ENCODE results near the gene CAMKMT. TPM values are rescaled to one million over a fixed set of nuclear protein-coding genes. Genes with fewer than 3 reads are reported as not detected.

CAMKMT gene
- polyA plus RNA-seq, 3 donors, result 4.7 to 7.8 (median 7.0) TPM

GRCh38 chr2:44424211-44424610 is 62.5 kb downstream of the CAMKMT start:
- WGBS (ENCODE audit: insufficient coverage), result 80% methylated on average over 1 of the region's 9 CpGs
- no peak overlapping the region for H3K4me3 ChIP-seq (replicated peaks in 1 of 3; ENCODE audit: low read depth in 2 of 3, low read length in 3 of 3)
- H3K9me3 ChIP-seq (replicated peaks in 1 of 2; ENCODE audit: control insufficient read depth in 1 of 2, insufficient read depth in 1 of 2, low read length in 2 of 2), result no peaks in the 10 kb centered on the region
- intact Hi-C loops (cut with micrococcal nuclease), result no loop called here
- no peaks in the 10 kb centered on the region for H3K79me2 ChIP-seq (ENCODE audit: insufficient read depth, low read length)
- Mint-ChIP-seq H3K27me3 (ENCODE audit: low read depth in 3 of 3) (no peaks in the 10 kb centered on the region), H3K27ac (no peak overlapping the region), H3K4me1 (no peaks in the 10 kb centered on the region), H3K9me3 (peaks cover 0 to 10% (median 0%) of the 10 kb centered on the region in 7 donors), H3K36me3 (peaks cover 1 to 2% of the 10 kb centered on the region in 2 donors), H3K4me3 (no peak overlapping the region)
- H3K27me3 ChIP-seq (ENCODE audit: control insufficient read depth in 2 of 2, insufficient read depth in 2 of 2, low read length in 2 of 2), result no peaks in the 10 kb centered on the region
- no peak for TF ChIP-seq CTCF (IDR thresholded peaks at IDR 0.05)
- H3K9ac ChIP-seq (ENCODE audit: insufficient read depth, low read length, poor library complexity, severe bottlenecking), result no peak overlapping the region
- H3K36me3 ChIP-seq (replicated peaks in 1 of 2; ENCODE audit: control insufficient read depth in 1 of 2, insufficient read depth in 2 of 2, low read length in 2 of 2), result no peaks in the 10 kb centered on the region
- no peak overlapping the region for H3K27ac ChIP-seq (ENCODE audit: low read depth in 1 of 2, low read length in 2 of 2)
- no peak for DNase-seq
- H3K4me1 ChIP-seq (ENCODE audit: control insufficient read depth in 1 of 2, insufficient read depth in 2 of 2, low read length in 2 of 2), result no peaks in the 10 kb centered on the region
- no peak overlapping the region for H2AFZ ChIP-seq (ENCODE audit: insufficient read depth, low read depth, low read length, poor library complexity, severe bottlenecking)
- H4K20me1 ChIP-seq (ENCODE audit: insufficient read depth, low read length), result no peaks in the 10 kb centered on the region
- no peak overlapping the region for H3K4me2 ChIP-seq (replicated peaks; ENCODE audit: extremely low read depth, low read length, poor library complexity, severe bottlenecking)

GRCh38 chr2:44429034-44429433 is 67.3 kb downstream of the CAMKMT start:
- no peaks in the 10 kb centered on the region for H3K36me3 ChIP-seq (replicated peaks in 1 of 2; ENCODE audit: control insufficient read depth in 1 of 2, insufficient read depth in 2 of 2, low read length in 2 of 2)
- no peaks in the 10 kb centered on the region for H3K79me2 ChIP-seq (ENCODE audit: insufficient read depth, low read length)
- H4K20me1 ChIP-seq (ENCODE audit: insufficient read depth, low read length), result no peaks in the 10 kb centered on the region
- H3K4me2 ChIP-seq (replicated peaks; ENCODE audit: extremely low read depth, low read length, poor library complexity, severe bottlenecking), result no peak overlapping the region
- H3K9ac ChIP-seq (ENCODE audit: insufficient read depth, low read length, poor library complexity, severe bottlenecking), result no peak overlapping the region
- intact Hi-C loops (cut with micrococcal nuclease), result no loop called here
- H3K9me3 ChIP-seq (replicated peaks in 1 of 2; ENCODE audit: control insufficient read depth in 1 of 2, insufficient read depth in 1 of 2, low read length in 2 of 2), result no peaks in the 10 kb centered on the region
- DNase-seq, result no peak
- Mint-ChIP-seq H3K36me3 (peaks cover 0 to 1% of the 10 kb centered on the region in 2 donors), H3K27me3 (ENCODE audit: low read depth in 3 of 3) (peaks cover 0 to 2% (median 0%) of the 10 kb centered on the region in 3 donors), H3K4me1 (peaks cover 4% of the 10 kb centered on the region), H3K27ac (no peak overlapping the region), H3K4me3 (no peak overlapping the region), H3K9me3 (peaks cover 0 to 7% (median 0%) of the 10 kb centered on the region in 7 donors)
- no peak overlapping the region for H3K27ac ChIP-seq (ENCODE audit: low read depth in 1 of 2, low read length in 2 of 2)
- H3K4me3 ChIP-seq (replicated peaks in 1 of 3; ENCODE audit: low read depth in 2 of 3, low read length in 3 of 3), result no peak overlapping the region
- no CpG with 5 or more reads among the region's 1 CpG for WGBS (ENCODE audit: insufficient coverage)
- no peaks in the 10 kb centered on the region for H3K27me3 ChIP-seq (ENCODE audit: control insufficient read depth in 2 of 2, insufficient read depth in 2 of 2, low read length in 2 of 2)
- TF ChIP-seq CTCF (IDR thresholded peaks at IDR 0.05), result no peak
- no peak overlapping the region for H2AFZ ChIP-seq (ENCODE audit: insufficient read depth, low read depth, low read length, poor library complexity, severe bottlenecking)
- H3K4me1 ChIP-seq (ENCODE audit: control insufficient read depth in 1 of 2, insufficient read depth in 2 of 2, low read length in 2 of 2), result no peaks in the 10 kb centered on the region
